ENCODE data around the gene NEGR1. TPM values are rescaled to one million over a fixed set of nuclear protein-coding genes. Genes with fewer than 3 reads are reported as not detected.

NEGR1 gene
- total and polyA plus RNA-seq, 9 of the 15 experiments (the other 6 are each of a cell fraction or from before 2014, with no cell fraction given) = not detected

DNA sequence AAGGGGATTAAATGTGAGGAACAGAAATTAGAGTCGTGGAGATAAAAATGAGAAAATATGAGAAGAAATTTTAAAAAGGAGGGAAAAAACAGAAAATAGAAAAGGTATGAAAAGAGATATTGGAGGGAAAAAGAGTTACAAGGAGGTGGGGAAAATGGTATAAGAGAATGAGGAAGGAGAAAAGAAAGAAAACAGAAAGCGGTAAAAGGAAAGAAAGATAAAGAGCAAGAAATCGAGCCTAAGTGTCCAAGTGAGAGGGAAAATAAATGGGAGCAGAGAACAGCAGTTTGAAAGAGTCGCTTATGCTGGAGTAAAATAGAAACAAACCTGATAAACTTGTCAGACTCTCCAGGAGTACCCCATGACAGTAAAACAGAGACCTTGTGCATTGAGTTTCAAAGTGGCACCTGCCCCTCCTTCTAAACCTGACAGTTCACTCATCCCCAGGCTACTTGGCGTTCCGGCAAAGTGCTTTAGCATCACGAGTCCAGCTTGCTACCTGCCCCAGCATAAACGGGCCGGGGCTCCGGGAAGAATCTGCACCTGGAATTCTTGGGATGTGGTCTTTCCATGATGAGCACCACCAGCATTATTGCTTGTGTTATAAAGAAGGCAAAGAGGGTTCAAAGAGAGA is 585 bp downstream of the NEGR1 start:
- H3K36me3 ChIP-seq (ENCODE audit: control insufficient read depth, insufficient read depth, low read length) = no peaks in the 10 kb centered on the region
- FAIRE-seq (no peak), DNase-seq (ENCODE audit: extremely low read depth in 1 of 4, low spot score in 3 of 4) (no peak), ATAC-seq (no peak)
- no peak overlapping the region for H3K27ac ChIP-seq (ENCODE audit: extremely low read depth, low read depth, low read length)
- no peaks in the 10 kb centered on the region; a peak in 1 of 5 replicates for H3K4me1 ChIP-seq (replicated peaks in 1 of 2; ENCODE audit: control insufficient read depth in 2 of 2, insufficient read depth in 2 of 2, low read length in 2 of 2)
- no peak overlapping the region for H3K4me2 ChIP-seq (ENCODE audit: insufficient read depth, low read length)
- intact Hi-C loops (cut with micrococcal nuclease) = no loop called here
- no peak overlapping the region for H2AFZ ChIP-seq (ENCODE audit: low read depth, low read length)
- BruUV-seq (replicated peaks) = no TSS peak
- H3K27me3 ChIP-seq (ENCODE audit: control insufficient read depth in 2 of 2, insufficient read depth in 2 of 2, low read length in 2 of 2) = no peaks in the 10 kb centered on the region
- WGBS (ENCODE audit: insufficient coverage, low coverage, missing lambda C conversion rate) = 1% methylated on average over 10 of the region's 10 CpGs
- in situ Hi-C loops (cut with MboI) = no loop called here
- CTCF ChIA-PET (ENCODE audit: low intra/inter-chr PET ratio) = no interaction called here
- H3K9me1 ChIP-seq (ENCODE audit: control insufficient read depth, insufficient read depth, low read length) = no peaks in the 10 kb centered on the region
- no peaks in the 10 kb centered on the region for H3K79me2 ChIP-seq (ENCODE audit: control insufficient read depth, insufficient read depth, low read length)
- no peaks in the 10 kb centered on the region for H3K9me3 ChIP-seq (replicated peaks; ENCODE audit: control insufficient read depth, insufficient read depth, low read depth, low read length)
- no peaks in the 10 kb centered on the region for H4K20me1 ChIP-seq (replicated peaks; ENCODE audit: control insufficient read depth, insufficient read depth, low read length)
- no peak overlapping the region for H3K9ac ChIP-seq (ENCODE audit: insufficient read depth in 1 of 2, low read depth in 2 of 2, low read length in 2 of 2)
- POLR2A ChIA-PET = no interaction called here
- no peak overlapping the region for H3K4me3 ChIP-seq
- TF ChIP-seq, protein P1, sequence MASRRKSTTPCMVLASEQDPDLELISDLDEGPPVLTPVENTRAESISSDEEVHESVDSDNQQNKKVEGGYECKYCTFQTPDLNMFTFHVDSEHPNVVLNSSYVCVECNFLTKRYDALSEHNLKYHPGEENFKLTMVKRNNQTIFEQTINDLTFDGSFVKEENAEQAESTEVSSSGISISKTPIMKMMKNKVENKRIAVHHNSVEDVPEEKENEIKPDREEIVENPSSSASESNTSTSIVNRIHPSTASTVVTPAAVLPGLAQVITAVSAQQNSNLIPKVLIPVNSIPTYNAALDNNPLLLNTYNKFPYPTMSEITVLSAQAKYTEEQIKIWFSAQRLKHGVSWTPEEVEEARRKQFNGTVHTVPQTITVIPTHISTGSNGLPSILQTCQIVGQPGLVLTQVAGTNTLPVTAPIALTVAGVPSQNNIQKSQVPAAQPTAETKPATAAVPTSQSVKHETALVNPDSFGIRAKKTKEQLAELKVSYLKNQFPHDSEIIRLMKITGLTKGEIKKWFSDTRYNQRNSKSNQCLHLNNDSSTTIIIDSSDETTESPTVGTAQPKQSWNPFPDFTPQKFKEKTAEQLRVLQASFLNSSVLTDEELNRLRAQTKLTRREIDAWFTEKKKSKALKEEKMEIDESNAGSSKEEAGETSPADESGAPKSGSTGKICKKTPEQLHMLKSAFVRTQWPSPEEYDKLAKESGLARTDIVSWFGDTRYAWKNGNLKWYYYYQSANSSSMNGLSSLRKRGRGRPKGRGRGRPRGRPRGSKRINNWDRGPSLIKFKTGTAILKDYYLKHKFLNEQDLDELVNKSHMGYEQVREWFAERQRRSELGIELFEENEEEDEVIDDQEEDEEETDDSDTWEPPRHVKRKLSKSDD (conservative IDR thresholded peaks at IDR 0.05; ENCODE audit: low read length) = no peak
- TF ChIP-seq, protein P2, sequence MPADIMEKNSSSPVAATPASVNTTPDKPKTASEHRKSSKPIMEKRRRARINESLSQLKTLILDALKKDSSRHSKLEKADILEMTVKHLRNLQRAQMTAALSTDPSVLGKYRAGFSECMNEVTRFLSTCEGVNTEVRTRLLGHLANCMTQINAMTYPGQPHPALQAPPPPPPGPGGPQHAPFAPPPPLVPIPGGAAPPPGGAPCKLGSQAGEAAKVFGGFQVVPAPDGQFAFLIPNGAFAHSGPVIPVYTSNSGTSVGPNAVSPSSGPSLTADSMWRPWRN (IDR thresholded peaks at IDR 0.05; ENCODE audit: low read depth) = no peak
- TF ChIP-seq TCF15 (CRISPR knock-in tag; IDR thresholded peaks at IDR 0.05) (no peak), ZNF239 (CRISPR knock-in tag; IDR thresholded peaks at IDR 0.05) (no peak), L3MBTL2 (IDR thresholded peaks at IDR 0.05) (no peak), PHF20 (IDR thresholded peaks at IDR 0.05; ENCODE audit: partially characterized antibody) (no peak), RBFOX2 (IDR thresholded peaks at IDR 0.05; ENCODE audit: low read depth, low read length) (no peak), NFE2L1 (tag; IDR thresholded peaks at IDR 0.05; ENCODE audit: borderline replicate concordance, low read depth) (no peak), ZNF274 (IDR thresholded peaks at IDR 0.05; ENCODE audit: borderline replicate concordance, low read depth, low read length) (no peak), STAG1 (CRISPR knock-in tag; IDR thresholded peaks at IDR 0.05; ENCODE audit: borderline replicate concordance) (no peak), OTX1 (CRISPR knock-in tag; IDR thresholded peaks at IDR 0.05) (no peak), TCF3 (CRISPR knock-in tag; IDR thresholded peaks at IDR 0.05) (no peak)
- TF ChIP-seq, protein P3, sequence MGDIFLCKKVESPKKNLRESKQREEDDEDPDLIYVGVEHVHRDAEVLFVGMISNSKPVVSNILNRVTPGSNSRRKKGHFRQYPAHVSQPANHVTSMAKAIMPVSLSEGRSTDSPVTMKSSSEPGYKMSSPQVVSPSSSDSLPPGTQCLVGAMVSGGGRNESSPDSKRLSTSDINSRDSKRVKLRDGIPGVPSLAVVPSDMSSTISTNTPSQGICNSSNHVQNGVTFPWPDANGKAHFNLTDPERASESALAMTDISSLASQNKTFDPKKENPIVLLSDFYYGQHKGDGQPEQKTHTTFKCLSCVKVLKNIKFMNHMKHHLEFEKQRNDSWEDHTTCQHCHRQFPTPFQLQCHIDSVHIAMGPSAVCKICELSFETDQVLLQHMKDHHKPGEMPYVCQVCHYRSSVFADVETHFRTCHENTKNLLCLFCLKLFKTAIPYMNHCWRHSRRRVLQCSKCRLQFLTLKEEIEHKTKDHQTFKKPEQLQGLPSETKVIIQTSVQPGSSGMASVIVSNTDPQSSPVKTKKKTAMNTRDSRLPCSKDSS (IDR thresholded peaks at IDR 0.05; ENCODE audit: low read depth, partially characterized antibody) = no peak
- TF ChIP-seq, protein P4, sequence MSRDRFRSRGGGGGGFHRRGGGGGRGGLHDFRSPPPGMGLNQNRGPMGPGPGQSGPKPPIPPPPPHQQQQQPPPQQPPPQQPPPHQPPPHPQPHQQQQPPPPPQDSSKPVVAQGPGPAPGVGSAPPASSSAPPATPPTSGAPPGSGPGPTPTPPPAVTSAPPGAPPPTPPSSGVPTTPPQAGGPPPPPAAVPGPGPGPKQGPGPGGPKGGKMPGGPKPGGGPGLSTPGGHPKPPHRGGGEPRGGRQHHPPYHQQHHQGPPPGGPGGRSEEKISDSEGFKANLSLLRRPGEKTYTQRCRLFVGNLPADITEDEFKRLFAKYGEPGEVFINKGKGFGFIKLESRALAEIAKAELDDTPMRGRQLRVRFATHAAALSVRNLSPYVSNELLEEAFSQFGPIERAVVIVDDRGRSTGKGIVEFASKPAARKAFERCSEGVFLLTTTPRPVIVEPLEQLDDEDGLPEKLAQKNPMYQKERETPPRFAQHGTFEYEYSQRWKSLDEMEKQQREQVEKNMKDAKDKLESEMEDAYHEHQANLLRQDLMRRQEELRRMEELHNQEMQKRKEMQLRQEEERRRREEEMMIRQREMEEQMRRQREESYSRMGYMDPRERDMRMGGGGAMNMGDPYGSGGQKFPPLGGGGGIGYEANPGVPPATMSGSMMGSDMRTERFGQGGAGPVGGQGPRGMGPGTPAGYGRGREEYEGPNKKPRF (IDR thresholded peaks at IDR 0.05; ENCODE audit: low read depth, low read length) = no peak
